CD4-positive, CD25-positive, alpha-beta regulatory T cell (primary cell): ENCODE measurements around the gene NRF1. TPM values are rescaled to one million over a fixed set of nuclear protein-coding genes. Genes with fewer than 3 reads are reported as not detected.
A peak's percentile ranks its signal among the peaks of the same experiment; 100 is the strongest.

Source experiments
- ATAC-seq, 2 donors: fragments of 150-1000 bp; cut with Tn5 transposase; one replicate each; pipeline ENCODE4 v1.10.0; 2021; ENCODE audit warnings: low read depth in 2 of 2, moderate number of reproducible peaks in 2 of 2, moderate library complexity in 1 of 2
- DNase-seq, 3 donors: peaks; one replicate each; pipeline versions ENCODE4 v3.0.0 to v3.0.0-alpha.2; 2012 to 2022; ENCODE audit warnings: mixed read lengths in 1 of 3
- H3K27ac ChIP-seq: one replicate; pipeline ENCODE4 v1.7.0; 2013; ENCODE audit warnings: mild to moderate bottlenecking, low read length; ENCODE audit not compliant: insufficient read depth, poor library complexity, severe bottlenecking
- H3K27me3 ChIP-seq: one replicate; pipeline ENCODE4 v1.7.0; 2013; ENCODE audit warnings: low read length; ENCODE audit not compliant: control insufficient read depth, insufficient read depth
- H3K36me3 ChIP-seq: one replicate; pipeline ENCODE4 v1.7.0; 2013; ENCODE audit warnings: mild to moderate bottlenecking, low read length, moderate library complexity; ENCODE audit not compliant: control insufficient read depth, insufficient read depth
- H3K4me1 ChIP-seq: 2 replicates; pipeline ENCODE4 v1.7.0; 2013; ENCODE audit warnings: mild to moderate bottlenecking, low read length; ENCODE audit not compliant: insufficient read depth, control insufficient read depth, poor library complexity, severe bottlenecking
- H3K4me3 ChIP-seq: one replicate; pipeline ENCODE4 v1.7.0; 2013; ENCODE audit warnings: low read depth, mild to moderate bottlenecking, low read length, moderate library complexity
- H3K9me3 ChIP-seq, 2 experiments: 1 replicate in 1 of 2; 2 replicates in 1 of 2; pipeline ENCODE4 v1.7.0; 2013; ENCODE audit warnings: low read length in 2 of 2, mild to moderate bottlenecking in 1 of 2, moderate library complexity in 1 of 2; ENCODE audit not compliant: control insufficient read depth in 2 of 2
- H3K27ac Mint-ChIP-seq, 3 donors: one replicate each; pipeline ENCODE4 v1.8.0; 2020 to 2022; ENCODE audit warnings: mild to moderate bottlenecking in 3 of 3, mixed read lengths in 3 of 3, moderate library complexity in 2 of 3
- H3K27me3 Mint-ChIP-seq: one replicate; pipeline ENCODE4 v1.8.0; 2022; ENCODE audit warnings: mild to moderate bottlenecking, mixed read lengths
- H3K36me3 Mint-ChIP-seq: one replicate; pipeline ENCODE4 v1.8.0; 2020; ENCODE audit warnings: mixed read lengths
- H3K4me1 Mint-ChIP-seq, 4 donors: one replicate each; pipeline ENCODE4 v1.8.0; 2020 to 2022; ENCODE audit warnings: mixed read lengths in 4 of 4, mild to moderate bottlenecking in 1 of 4
- H3K4me3 Mint-ChIP-seq, 4 donors: one replicate each; pipeline ENCODE4 v1.8.0; 2020 to 2022; ENCODE audit warnings: mild to moderate bottlenecking in 4 of 4, mixed read lengths in 4 of 4, moderate library complexity in 3 of 4
- H3K9me3 Mint-ChIP-seq, 7 donors: one replicate each; pipeline ENCODE4 v1.8.0; 2020 to 2022; ENCODE audit warnings: mixed read lengths in 7 of 7, mild to moderate bottlenecking in 3 of 7, moderate library complexity in 2 of 7
- polyA plus RNA-seq, 4 donors: library from polyadenylated mRNA; unstranded; fragments of 300-500 nt; fragmentation: Illumina TruSeq; gene quantifications; one replicate each; pipeline ENCODE4 v1.2.3, GENCODE V29; 2021
- total RNA-seq: library from RNA; stranded (reverse); gene quantifications from one replicate; pipeline ENCODE4 v1.2.3, GENCODE V29; 2022

NRF1 gene
- total and polyA plus RNA-seq, 5 donors from 2014 or later = 19.6 to 42.5 (median 26.3) TPM

DNA sequence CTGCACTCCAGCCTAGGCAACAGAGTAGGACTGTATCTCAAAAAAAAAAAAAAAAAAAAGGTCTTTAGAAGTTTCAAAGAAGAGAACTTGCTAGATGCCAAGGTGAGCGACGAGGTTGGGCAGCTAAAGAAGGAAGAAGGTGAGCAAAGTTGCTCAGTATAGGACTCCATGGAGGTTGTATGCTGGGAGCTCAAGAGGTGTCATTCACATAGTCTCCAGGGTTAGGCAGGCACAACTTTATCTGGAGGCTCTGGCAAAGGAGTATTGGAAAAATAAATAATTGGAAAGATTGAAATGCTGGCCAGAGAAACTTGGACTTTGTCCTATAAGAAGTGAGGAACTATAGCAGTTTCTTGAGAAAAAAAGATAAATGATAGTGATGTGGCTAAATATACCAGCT, 74.5 kb downstream of the NRF1 start:
- H3K27me3 Mint-ChIP-seq = no peaks in the 10 kb centered on the region
- Histone ChIP-seq H3K36me3 (peaks cover 25% of the 10 kb centered on the region), H3K4me1 (no peaks in the 10 kb centered on the region), H3K4me3 (no peak overlapping the region), H3K9me3 (no peaks in the 10 kb centered on the region), H3K27me3 (no peaks in the 10 kb centered on the region), H3K27ac (no peak overlapping the region)
- peaks cover 3 to 15% (median 9%) of the 10 kb centered on the region in 4 donors for H3K4me1 Mint-ChIP-seq
- H3K27ac Mint-ChIP-seq = peak overlapping the region in 1 of 3 donors; percentile 74
- H3K4me3 Mint-ChIP-seq = no peak overlapping the region
- H3K36me3 Mint-ChIP-seq = peaks cover 21% of the 10 kb centered on the region
- DNase-seq (no peak), ATAC-seq (no peak)
- H3K9me3 Mint-ChIP-seq = peaks cover 0 to 2% (median 0%) of the 10 kb centered on the region in 7 donors

DNA sequence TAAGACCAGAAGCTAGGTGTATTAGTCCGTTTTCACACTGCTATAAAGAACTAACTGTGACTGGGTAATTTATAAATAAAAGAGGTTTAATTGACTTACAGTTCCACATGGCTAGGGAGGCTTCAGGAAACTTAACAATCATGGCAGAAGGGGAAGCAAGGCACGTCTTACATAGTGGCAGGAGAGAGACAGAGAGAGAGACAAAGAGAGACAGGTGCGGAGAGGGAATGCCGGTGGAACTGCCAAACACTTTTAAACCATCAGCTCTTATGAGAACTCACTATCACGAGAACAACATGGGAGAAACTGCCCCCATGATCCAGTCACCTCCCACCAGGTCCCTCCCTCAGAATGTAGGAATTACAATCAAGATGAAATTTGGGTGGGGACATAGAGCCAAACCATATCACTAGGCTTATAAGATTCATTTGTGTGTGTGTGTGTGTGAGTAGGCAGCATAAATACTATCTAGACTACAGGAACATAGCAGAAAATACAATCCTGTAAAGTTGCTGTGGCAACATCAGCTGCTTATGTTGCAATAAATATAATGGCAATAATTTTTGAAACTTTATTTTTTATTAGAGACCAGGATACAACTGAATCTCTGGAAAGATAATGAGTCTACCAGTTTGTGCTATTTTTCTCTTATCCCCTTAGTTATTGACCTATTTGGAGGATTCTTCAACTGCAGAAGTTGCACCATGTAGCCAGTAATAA, 77.1 kb downstream of the NRF1 start:
- peaks cover 0 to 2% (median 0%) of the 10 kb centered on the region in 7 donors for H3K9me3 Mint-ChIP-seq
- peaks cover 45% of the 10 kb centered on the region for H3K36me3 ChIP-seq
- H3K4me3 Mint-ChIP-seq = no peak overlapping the region
- DNase-seq (no peak), ATAC-seq (no peak)
- peaks cover 37% of the 10 kb centered on the region for H3K36me3 Mint-ChIP-seq
- peaks cover 5 to 21% (median 13%) of the 10 kb centered on the region in 4 donors for H3K4me1 Mint-ChIP-seq
- no peaks in the 10 kb centered on the region for H3K27me3 Mint-ChIP-seq
- no peak overlapping the region for H3K4me3 ChIP-seq
- peak overlapping the region in 1 of 3 donors; percentile 3 for H3K27ac Mint-ChIP-seq
- H3K27ac ChIP-seq = no peak overlapping the region
- H3K4me1 ChIP-seq = no peaks in the 10 kb centered on the region
- no peaks in the 10 kb centered on the region for H3K27me3 ChIP-seq
- no peaks in the 10 kb centered on the region for H3K9me3 ChIP-seq

DNA sequence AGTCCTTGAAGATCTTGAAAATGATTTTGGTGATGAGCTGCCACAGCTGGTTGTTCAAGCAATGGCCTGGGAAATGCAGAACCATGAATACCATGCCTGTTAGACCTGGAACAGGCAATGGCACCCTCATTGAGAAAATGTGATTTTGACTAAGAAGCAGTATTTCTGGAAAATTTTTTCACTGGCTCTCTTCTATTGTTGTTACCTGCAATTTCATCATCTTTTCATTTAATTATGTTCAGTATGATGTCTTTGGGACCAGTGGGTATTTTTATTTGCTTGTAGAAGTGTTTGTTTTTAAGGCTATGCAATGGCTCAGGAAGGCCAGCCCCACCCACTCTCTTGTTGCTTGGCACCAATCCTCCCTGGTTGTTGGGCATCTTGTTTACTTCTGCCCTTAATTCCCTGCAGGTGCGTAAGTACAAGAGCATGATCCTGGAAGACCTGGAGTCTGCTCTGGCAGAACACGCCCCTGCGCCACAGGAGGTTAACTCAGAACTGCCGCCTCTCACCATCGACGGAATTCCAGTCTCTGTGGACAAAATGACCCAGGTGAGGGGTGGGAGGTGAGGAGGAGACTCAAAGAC, 78.6 kb downstream of the NRF1 start:
- ATAC-seq (no peak), DNase-seq (no peak)
- Histone ChIP-seq H3K9me3 (no peaks in the 10 kb centered on the region), H3K4me3 (no peak overlapping the region), H3K27ac (no peak overlapping the region), H3K4me1 (no peaks in the 10 kb centered on the region), H3K36me3 (peaks cover 42% of the 10 kb centered on the region), H3K27me3 (no peaks in the 10 kb centered on the region)
- H3K4me3 Mint-ChIP-seq = no peak overlapping the region
- H3K9me3 Mint-ChIP-seq = peaks cover 0 to 2% (median 0%) of the 10 kb centered on the region in 7 donors
- H3K36me3 Mint-ChIP-seq = peaks cover 38% of the 10 kb centered on the region
- no peak overlapping the region for H3K27ac Mint-ChIP-seq
- H3K27me3 Mint-ChIP-seq = no peaks in the 10 kb centered on the region
- H3K4me1 Mint-ChIP-seq = peaks cover 5 to 21% (median 13%) of the 10 kb centered on the region in 4 donors

DNA sequence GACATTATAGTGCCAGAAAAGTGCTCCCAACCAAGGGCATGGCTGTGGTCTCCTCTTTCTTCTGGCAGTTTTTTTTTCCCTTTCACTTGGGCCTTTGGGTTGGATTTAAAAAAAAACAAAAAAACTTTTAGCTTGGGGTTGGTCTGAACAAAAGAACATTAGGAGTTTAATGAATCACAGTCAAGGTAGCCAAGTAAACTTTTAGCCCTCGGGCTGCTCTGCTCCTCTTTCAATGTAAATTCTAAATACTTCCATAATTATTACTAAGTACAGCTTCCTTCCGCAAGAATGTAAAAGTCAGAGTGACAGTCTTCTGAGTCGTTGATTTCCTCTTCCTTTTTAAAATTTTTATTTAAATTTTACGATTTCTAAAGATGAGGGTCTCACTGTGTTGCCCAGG, 79.2 kb downstream of the NRF1 start:
- Histone ChIP-seq H3K4me1 (no peaks in the 10 kb centered on the region), H3K27me3 (no peaks in the 10 kb centered on the region), H3K27ac (no peak overlapping the region), H3K9me3 (no peaks in the 10 kb centered on the region), H3K36me3 (peaks cover 42% of the 10 kb centered on the region), H3K4me3 (no peak overlapping the region)
- no peak overlapping the region for H3K4me3 Mint-ChIP-seq
- no peaks in the 10 kb centered on the region for H3K27me3 Mint-ChIP-seq
- no peaks in the 10 kb centered on the region for H3K9me3 Mint-ChIP-seq
- H3K4me1 Mint-ChIP-seq = peaks cover 5 to 19% (median 13%) of the 10 kb centered on the region in 4 donors
- no peak for ATAC-seq
- no peak for DNase-seq
- peaks cover 38% of the 10 kb centered on the region for H3K36me3 Mint-ChIP-seq
- no peak overlapping the region for H3K27ac Mint-ChIP-seq

DNA sequence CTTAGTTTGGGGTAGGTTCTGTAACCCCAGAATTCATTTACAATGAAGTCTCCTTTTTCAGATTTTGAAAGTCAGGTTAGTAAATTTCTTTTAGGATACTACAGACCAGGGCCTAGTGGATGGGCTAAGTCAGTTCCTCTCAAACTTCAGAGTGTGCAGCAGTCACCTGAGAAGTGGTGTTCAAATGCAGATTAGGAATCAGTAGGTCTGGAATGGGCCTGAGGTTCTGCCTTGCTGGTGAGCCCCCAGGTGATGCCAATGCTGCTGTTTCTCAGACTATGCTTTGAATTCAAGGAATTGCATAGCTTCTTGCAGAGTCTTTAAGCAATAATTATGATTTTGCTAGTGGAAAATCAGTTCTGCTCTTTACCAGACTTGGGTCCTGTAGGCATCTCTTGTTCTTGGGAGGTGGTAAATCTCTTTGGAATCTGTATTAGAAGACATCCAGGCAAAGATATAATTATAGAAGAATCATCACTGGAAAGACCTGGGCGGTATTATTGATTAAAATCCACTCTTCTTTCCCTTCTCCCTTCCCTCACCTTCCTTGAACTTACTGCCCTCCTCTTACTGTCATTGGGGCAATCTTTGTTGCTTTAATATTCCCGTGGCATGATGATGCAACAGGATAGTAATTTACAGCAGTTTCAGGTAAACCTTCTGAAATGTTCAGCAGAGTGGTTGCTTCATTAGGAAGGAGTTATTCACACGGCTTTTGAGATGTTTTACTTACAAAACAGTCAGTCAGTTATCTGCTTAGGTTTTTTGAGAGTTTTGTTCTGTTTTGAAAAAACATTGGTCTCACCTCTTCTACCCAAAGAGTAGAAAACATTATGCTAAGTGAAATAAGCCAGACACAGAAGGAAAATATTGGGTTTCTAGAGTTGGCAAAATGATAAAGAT, 87.2 kb downstream of the NRF1 start:
- Histone ChIP-seq H3K36me3 (peaks cover 17% of the 10 kb centered on the region), H3K4me3 (no peak overlapping the region), H3K4me1 (no peaks in the 10 kb centered on the region), H3K27me3 (no peaks in the 10 kb centered on the region), H3K9me3 (no peaks in the 10 kb centered on the region), H3K27ac (no peak overlapping the region)
- DNase-seq (no peak), ATAC-seq (no peak)
- Mint-ChIP-seq H3K4me3 (no peak overlapping the region), H3K4me1 (peaks cover under 1 to 3% (median 2%) of the 10 kb centered on the region in 4 donors), H3K27ac (peak overlapping the region in 1 of 3 donors; percentile 52), H3K36me3 (peaks cover 11% of the 10 kb centered on the region), H3K9me3 (no peaks in the 10 kb centered on the region), H3K27me3 (no peaks in the 10 kb centered on the region)

DNA sequence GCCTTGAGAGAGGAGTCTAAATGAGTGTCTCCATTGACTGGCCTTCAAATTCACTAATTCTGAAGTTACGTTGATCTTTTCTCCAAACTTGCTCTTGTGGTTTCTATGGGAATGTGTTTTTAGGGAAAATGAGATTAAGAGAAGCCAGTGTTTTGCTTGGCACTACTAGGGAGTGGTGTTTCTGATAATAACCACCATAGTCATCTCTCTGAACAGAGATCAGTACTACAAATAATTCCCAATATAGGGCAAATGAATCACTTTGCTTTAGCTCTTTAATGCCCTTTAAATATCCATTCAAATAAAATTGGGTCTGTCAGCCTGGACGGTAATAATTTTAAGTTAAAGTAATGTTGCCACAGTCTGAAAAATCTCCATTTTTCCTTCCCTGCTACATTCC, 90.8 kb downstream of the NRF1 start:
- Mint-ChIP-seq H3K4me1 (peaks cover 2 to 16% (median 13%) of the 10 kb centered on the region in 4 donors), H3K27me3 (no peaks in the 10 kb centered on the region), H3K36me3 (peaks cover 10% of the 10 kb centered on the region), H3K27ac (no peak overlapping the region), H3K9me3 (no peaks in the 10 kb centered on the region), H3K4me3 (no peak overlapping the region)
- no peaks in the 10 kb centered on the region for H3K4me1 ChIP-seq
- H3K4me3 ChIP-seq = no peak overlapping the region
- ATAC-seq (no peak), DNase-seq (no peak)
- peaks cover 15% of the 10 kb centered on the region for H3K36me3 ChIP-seq
- H3K9me3 ChIP-seq = no peaks in the 10 kb centered on the region
- H3K27ac ChIP-seq = no peak overlapping the region
- H3K27me3 ChIP-seq = no peaks in the 10 kb centered on the region

DNA sequence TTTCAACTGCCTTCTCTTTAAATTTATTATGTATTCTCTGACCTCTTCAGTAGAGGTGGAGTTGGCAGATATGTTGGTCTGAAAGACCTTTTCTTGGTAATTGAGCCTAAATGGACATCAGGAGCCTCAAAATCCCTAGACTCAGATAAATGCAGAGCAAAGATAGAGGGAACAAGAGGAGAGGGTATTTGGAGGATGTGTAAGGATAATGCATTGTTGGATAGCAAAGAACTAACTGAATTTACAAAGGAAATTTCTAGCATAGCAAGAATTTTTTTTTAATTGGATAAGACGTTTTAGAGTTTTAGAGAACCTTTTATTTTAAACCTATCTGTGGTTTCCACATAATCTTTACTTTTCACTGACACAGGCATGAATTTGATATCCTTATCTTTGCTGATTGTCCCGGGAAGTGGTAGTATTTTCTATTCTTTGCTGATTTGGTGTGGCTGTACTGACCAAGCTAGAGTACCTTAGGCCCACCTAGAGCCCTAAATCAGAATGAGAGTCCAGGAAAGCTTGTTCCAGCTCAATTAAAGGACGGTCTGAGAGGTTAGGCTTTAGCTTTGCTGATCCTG, 91.3 kb downstream of the NRF1 start:
- Histone ChIP-seq H3K9me3 (no peaks in the 10 kb centered on the region), H3K36me3 (peaks cover 17% of the 10 kb centered on the region), H3K4me3 (no peak overlapping the region), H3K4me1 (no peaks in the 10 kb centered on the region), H3K27ac (no peak overlapping the region), H3K27me3 (no peaks in the 10 kb centered on the region)
- H3K27ac Mint-ChIP-seq = no peak overlapping the region
- no peak overlapping the region for H3K4me3 Mint-ChIP-seq
- H3K9me3 Mint-ChIP-seq = no peaks in the 10 kb centered on the region
- DNase-seq (no peak), ATAC-seq (no peak)
- peaks cover 10% of the 10 kb centered on the region for H3K36me3 Mint-ChIP-seq
- peaks cover 7 to 20% (median 14%) of the 10 kb centered on the region in 4 donors for H3K4me1 Mint-ChIP-seq
- no peaks in the 10 kb centered on the region for H3K27me3 Mint-ChIP-seq
